ENCODE measurements around the gene CASS4.
A peak's percentile ranks its signal among the peaks of the same experiment; 100 is the strongest.
"Not testable (repeated sequence)": the region's sequence is repeated elsewhere in the genome, so short reads cannot be mapped to it uniquely, and the experiment has no call there.

CASS4 gene

GRCh38 chr20:56392132-56392880 is 19.8 kb upstream of the CASS4 start, which contains the start of the genes AURKA and CSTF1:
Gene AURKA, minus strand, starts transcription at chr20:56392215. Its CDS starts 4,018 bp downstream, at chr20:56388197.
Gene CSTF1, plus strand, starts transcription at chr20:56392645. Its CDS starts 2,908 bp downstream, at chr20:56395553.
- peak; percentile 93 to 99 (median 98) for DNase-seq (ENCODE audit: low read depth in 4 of 4, low spot score in 1 of 4)

- DNase-seq (ENCODE audit: low read depth in 4 of 4, low spot score in 1 of 4), result no peak
These were observed 19.1 kb upstream of the CASS4 start for GRCh38 chr20:56392881-56393482.

- DNase-seq (ENCODE audit: low read depth in 4 of 4, low spot score in 1 of 4), result no peak
These were observed 18.4 kb upstream of the CASS4 start for GRCh38 chr20:56393653-56394052.

GRCh38 chr20:56395166-56395565 is 16.9 kb upstream of the CASS4 start:
- DNase-seq (ENCODE audit: low read depth in 4 of 4, low spot score in 1 of 4), result no peak

- DNase-seq (ENCODE audit: low read depth in 4 of 4, low spot score in 1 of 4), result peak; percentile 39 to 51 (median 46)
These were observed 11.9 kb upstream of the CASS4 start for GRCh38 chr20:56400001-56400640.

- no peak for DNase-seq (ENCODE audit: low read depth in 4 of 4, low spot score in 1 of 4)
These were observed 8.6 kb upstream of the CASS4 start for GRCh38 chr20:56403465-56403864.

GRCh38 chr20:56405356-56405755 is 6.7 kb upstream of the CASS4 start:
- DNase-seq (ENCODE audit: low read depth in 4 of 4, low spot score in 1 of 4), result not testable (repeated sequence)

GRCh38 chr20:56406910-56407309 is 5.2 kb upstream of the CASS4 start:
- no peak for DNase-seq (ENCODE audit: low read depth in 4 of 4, low spot score in 1 of 4)

GRCh38 chr20:56409521-56409920 is 2.5 kb upstream of the CASS4 start:
- DNase-seq (ENCODE audit: low read depth in 4 of 4, low spot score in 1 of 4), result no peak

GRCh38 chr20:56409956-56410355 is 2.1 kb upstream of the CASS4 start:
- DNase-seq (ENCODE audit: low read depth in 4 of 4, low spot score in 1 of 4), result no peak

GRCh38 chr20:56411287-56411686 is 773 bp upstream of the CASS4 start:
- DNase-seq (ENCODE audit: low read depth in 4 of 4, low spot score in 1 of 4), result not testable (repeated sequence)

GRCh38 chr20:56412473-56412790 is 372 bp downstream of the CASS4 start:
- DNase-seq (ENCODE audit: low read depth in 4 of 4, low spot score in 1 of 4), result no peak

GRCh38 chr20:56412949-56413348 is 889 bp downstream of the CASS4 start:
- DNase-seq (ENCODE audit: low read depth in 4 of 4, low spot score in 1 of 4), result no peak

GRCh38 chr20:56414842-56415765 is 3.0 kb downstream of the CASS4 start:
- peak in 2 of 4 experiments; percentile 36 to 37 for DNase-seq (ENCODE audit: low read depth in 4 of 4, low spot score in 1 of 4)

- DNase-seq (ENCODE audit: low read depth in 4 of 4, low spot score in 1 of 4), result no peak
These were observed 5.3 kb downstream of the CASS4 start for GRCh38 chr20:56417402-56417801.

GRCh38 chr20:56417911-56418310 is 5.9 kb downstream of the CASS4 start:
- DNase-seq (ENCODE audit: low read depth in 4 of 4, low spot score in 1 of 4), result no peak

- DNase-seq (ENCODE audit: low read depth in 4 of 4, low spot score in 1 of 4), result no peak
These were observed 6.4 kb downstream of the CASS4 start for GRCh38 chr20:56418385-56418861.

GRCh38 chr20:56420028-56420427 is 8.0 kb downstream of the CASS4 start:
- no peak for DNase-seq (ENCODE audit: low read depth in 4 of 4, low spot score in 1 of 4)

GRCh38 chr20:56420940-56421688 is 9.1 kb downstream of the CASS4 start:
- DNase-seq (ENCODE audit: low read depth in 4 of 4, low spot score in 1 of 4), result no peak

GRCh38 chr20:56422076-56422823 is 10.2 kb downstream of the CASS4 start:
- DNase-seq (ENCODE audit: low read depth in 4 of 4, low spot score in 1 of 4), result no peak
